Skin epidermis (tissue), 12 donors: ENCODE results near the gene KIAA1328.

Source experiments
- H3K27ac ChIP-seq, 21 experiments: fragments of 200-600 bp; sonication (generic) in 11 of 21; one replicate each; pipeline ENCODE4 v1.5.0; 2020; ENCODE audit warnings: mild to moderate bottlenecking in 3 of 21, inconsistent platforms in 2 of 21, moderate library complexity in 2 of 21
- H3K4me3 ChIP-seq, 7 experiments: fragments of 200-600 bp; sonication (generic) in 2 of 7; one replicate each; pipeline ENCODE4 v1.5.0; 2020; ENCODE audit warnings: inconsistent platforms in 2 of 7, mild to moderate bottlenecking in 2 of 7, moderate library complexity in 1 of 7

Gene KIAA1328

GRCh38 chr18:37179384-37179783 lies 350.5 kb downstream of the KIAA1328 start:
- H3K27ac ChIP-seq, result no peak overlapping the region

GRCh38 chr18:37180086-37180485 lies 351.2 kb downstream of the KIAA1328 start:
- no peak overlapping the region for H3K27ac ChIP-seq
- no peak overlapping the region for H3K4me3 ChIP-seq

More at GRCh38 chr18:37179384-37179783, 350.5 kb downstream of the KIAA1328 start:
- no peak overlapping the region for H3K4me3 ChIP-seq

GRCh38 chr18:37182340-37183135 lies 353.6 kb downstream of the KIAA1328 start:
- Histone ChIP-seq H3K27ac (no peak overlapping the region), H3K4me3 (no peak overlapping the region)

- H3K27ac ChIP-seq, result no peak overlapping the region
- no peak overlapping the region for H3K4me3 ChIP-seq
Observed at GRCh38 chr18:37184209-37184868, 355.4 kb downstream of the KIAA1328 start.

GRCh38 chr18:37188016-37188791 lies 359.3 kb downstream of the KIAA1328 start:
- H3K4me3 ChIP-seq, result no peak overlapping the region
- H3K27ac ChIP-seq, result no peak overlapping the region

GRCh38 chr18:37199741-37200140 lies 370.8 kb downstream of the KIAA1328 start:
- H3K4me3 ChIP-seq, result no peak overlapping the region
- H3K27ac ChIP-seq, result no peak overlapping the region

GRCh38 chr18:37207343-37207742 lies 378.4 kb downstream of the KIAA1328 start:
- Histone ChIP-seq H3K4me3 (no peak overlapping the region), H3K27ac (no peak overlapping the region)

- no peak overlapping the region for H3K4me3 ChIP-seq
- no peak overlapping the region for H3K27ac ChIP-seq
Observed at GRCh38 chr18:37210781-37211180, 381.9 kb downstream of the KIAA1328 start.

GRCh38 chr18:37218022-37218590 lies 389.2 kb downstream of the KIAA1328 start:
- H3K4me3 ChIP-seq, result no peak overlapping the region
- no peak overlapping the region for H3K27ac ChIP-seq

- H3K4me3 ChIP-seq, result no peak overlapping the region
- H3K27ac ChIP-seq, result no peak overlapping the region
Observed at GRCh38 chr18:37219257-37219656, 390.3 kb downstream of the KIAA1328 start.

- no peak overlapping the region for H3K27ac ChIP-seq
- no peak overlapping the region for H3K4me3 ChIP-seq
Observed at GRCh38 chr18:37222354-37222998, 393.5 kb downstream of the KIAA1328 start.

GRCh38 chr18:37222999-37223378 lies 394.1 kb downstream of the KIAA1328 start:
- Histone ChIP-seq H3K4me3 (no peak overlapping the region), H3K27ac (no peak overlapping the region)

GRCh38 chr18:37225279-37225678 lies 396.4 kb downstream of the KIAA1328 start:
- Histone ChIP-seq H3K4me3 (no peak overlapping the region), H3K27ac (no peak overlapping the region)

GRCh38 chr18:37230768-37231167 lies 401.8 kb downstream of the KIAA1328 start:
- Histone ChIP-seq H3K4me3 (no peak overlapping the region), H3K27ac (no peak overlapping the region)

GRCh38 chr18:37231251-37231650 lies 402.3 kb downstream of the KIAA1328 start:
- no peak overlapping the region for H3K4me3 ChIP-seq
- H3K27ac ChIP-seq, result no peak overlapping the region

- Histone ChIP-seq H3K27ac (no peak overlapping the region), H3K4me3 (no peak overlapping the region)
Observed at GRCh38 chr18:37235583-37235982, 406.7 kb downstream of the KIAA1328 start.

GRCh38 chr18:37238282-37239108 lies 409.6 kb downstream of the KIAA1328 start:
- no peak overlapping the region for H3K27ac ChIP-seq
- no peak overlapping the region for H3K4me3 ChIP-seq

GRCh38 chr18:37242091-37242490 lies 413.2 kb downstream of the KIAA1328 start:
- no peak overlapping the region for H3K4me3 ChIP-seq
- no peak overlapping the region for H3K27ac ChIP-seq
